ENCODE measurements around the gene RAB7A.

The RAB7A gene

DNA sequence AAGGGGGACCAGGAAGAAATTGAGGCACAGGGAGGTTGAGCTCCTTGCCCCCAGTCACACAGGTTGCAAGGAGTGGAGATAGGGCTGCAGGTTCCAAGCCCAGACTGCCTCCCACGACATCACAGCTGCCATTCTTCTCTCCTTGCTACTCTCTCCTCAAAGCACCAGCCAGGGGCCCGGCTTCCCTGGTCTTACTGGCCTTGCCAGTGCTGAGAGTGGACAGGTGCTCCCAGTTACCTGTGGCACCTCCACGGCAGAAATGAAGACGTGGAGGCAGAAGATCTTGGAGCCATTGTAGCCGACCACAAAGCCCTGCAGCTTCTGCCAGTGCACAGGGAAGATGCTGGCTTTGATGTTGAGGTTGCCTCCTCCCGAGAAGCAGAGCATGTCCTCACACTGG, 135.5 kb downstream of the RAB7A start:
- ChIA-PET POLR2A (no interaction called here), CTCF (no interaction called here)
- TF ChIP-seq, protein P1, sequence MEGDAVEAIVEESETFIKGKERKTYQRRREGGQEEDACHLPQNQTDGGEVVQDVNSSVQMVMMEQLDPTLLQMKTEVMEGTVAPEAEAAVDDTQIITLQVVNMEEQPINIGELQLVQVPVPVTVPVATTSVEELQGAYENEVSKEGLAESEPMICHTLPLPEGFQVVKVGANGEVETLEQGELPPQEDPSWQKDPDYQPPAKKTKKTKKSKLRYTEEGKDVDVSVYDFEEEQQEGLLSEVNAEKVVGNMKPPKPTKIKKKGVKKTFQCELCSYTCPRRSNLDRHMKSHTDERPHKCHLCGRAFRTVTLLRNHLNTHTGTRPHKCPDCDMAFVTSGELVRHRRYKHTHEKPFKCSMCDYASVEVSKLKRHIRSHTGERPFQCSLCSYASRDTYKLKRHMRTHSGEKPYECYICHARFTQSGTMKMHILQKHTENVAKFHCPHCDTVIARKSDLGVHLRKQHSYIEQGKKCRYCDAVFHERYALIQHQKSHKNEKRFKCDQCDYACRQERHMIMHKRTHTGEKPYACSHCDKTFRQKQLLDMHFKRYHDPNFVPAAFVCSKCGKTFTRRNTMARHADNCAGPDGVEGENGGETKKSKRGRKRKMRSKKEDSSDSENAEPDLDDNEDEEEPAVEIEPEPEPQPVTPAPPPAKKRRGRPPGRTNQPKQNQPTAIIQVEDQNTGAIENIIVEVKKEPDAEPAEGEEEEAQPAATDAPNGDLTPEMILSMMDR (IDR thresholded peaks at IDR 0.05; ENCODE audit: control extremely low read depth, extremely low read depth, low read depth, missing control alignments): no peak
- DNase-seq (ENCODE audit: extremely low spot score): no peak

DNA sequence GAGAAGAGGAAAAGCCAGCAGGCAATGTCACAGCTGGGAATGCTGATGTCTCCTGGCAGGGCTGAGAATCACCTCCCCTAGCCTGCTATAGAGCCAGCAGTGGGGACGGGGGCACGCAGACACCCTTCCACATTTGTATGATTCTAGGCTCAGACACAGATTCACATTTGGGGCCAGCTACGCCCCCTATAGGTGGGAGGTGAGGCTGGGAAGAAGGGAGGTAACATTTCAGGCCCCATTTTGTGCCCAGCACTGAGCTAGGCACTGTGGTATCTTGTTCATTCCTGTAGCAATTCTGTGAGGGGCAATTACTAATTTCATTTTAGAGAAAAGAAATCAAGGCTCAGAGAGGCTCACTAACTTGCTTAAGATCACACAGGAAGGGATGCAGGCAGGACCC, 137.6 kb downstream of the RAB7A start:
- ChIA-PET CTCF (interaction anchor here (0.6 to 1.4 kb wide), 2 partner anchors 13 to 18 kb away, joined by 3 to 5 read pairs; no protein-coding TSS in a partner anchor), POLR2A (no interaction called here)
- peak; percentile 9 for DNase-seq (ENCODE audit: extremely low spot score)
- TF ChIP-seq, protein P1 (IDR thresholded peaks at IDR 0.05; ENCODE audit: control extremely low read depth, extremely low read depth, low read depth, missing control alignments): peak; percentile 4

Data from GM10248 (cell line).